GM10266 (cell line): Measurements from ENCODE around the gene CLEC6A.
"Not testable (repeated sequence)": the region's sequence is repeated elsewhere in the genome, so short reads cannot be mapped to it uniquely, and the experiment has no call there.

ENCODE experiments used
- DNase-seq: peaks from one replicate; pipeline ENCODE4 v3.0.0; 2012; ENCODE audit errors: extremely low spot score
- CTCF ChIP-seq: IDR thresholded peaks from 2 replicates; pipeline ENCODE4 v1.5.1; 2012; ENCODE audit warnings: mild to moderate bottlenecking, low read depth; ENCODE audit not compliant: control insufficient read depth, insufficient read depth; ENCODE audit errors: missing control alignments

CLEC6A gene

GRCh38 chr12:8475508-8476203 is 19.9 kb downstream of the CLEC6A start:
- DNase-seq, result no peak
- TF ChIP-seq CTCF, result no peak

DNA sequence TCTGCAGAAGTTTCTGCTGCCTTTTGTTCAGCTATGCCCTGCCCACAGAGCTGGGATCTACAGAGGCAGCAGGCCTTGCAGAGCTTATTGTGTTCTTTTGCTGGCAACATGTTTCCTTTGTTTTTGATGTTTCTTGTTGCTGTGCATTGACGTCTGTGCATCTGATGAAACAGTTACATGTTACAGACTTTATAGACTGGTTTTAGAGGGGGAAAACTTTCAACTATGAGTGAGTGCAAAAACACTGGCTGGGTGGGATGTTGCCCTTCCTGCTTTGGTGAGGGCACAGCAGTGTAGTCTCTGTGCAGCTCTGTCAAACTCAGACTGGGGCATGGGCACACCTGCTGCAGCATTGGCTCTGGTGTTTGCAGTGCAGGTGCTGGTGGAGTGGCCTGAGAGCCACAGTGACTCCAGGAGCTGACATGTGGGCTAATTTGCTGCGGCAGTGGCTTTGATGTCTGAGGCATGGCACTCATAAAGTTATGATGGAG is 26.9 kb downstream of the CLEC6A start:
- no peak for TF ChIP-seq CTCF

GRCh38 chr12:8483079-8483478 is 27.3 kb downstream of the CLEC6A start:
- no peak for TF ChIP-seq CTCF
- DNase-seq, result no peak

More for the DNA sequence above, 26.9 kb downstream of the CLEC6A start:
- DNase-seq, result no peak

GRCh38 chr12:8491646-8492530 is 36.1 kb downstream of the CLEC6A start:
- DNase-seq, result no peak
- no peak for TF ChIP-seq CTCF

DNA sequence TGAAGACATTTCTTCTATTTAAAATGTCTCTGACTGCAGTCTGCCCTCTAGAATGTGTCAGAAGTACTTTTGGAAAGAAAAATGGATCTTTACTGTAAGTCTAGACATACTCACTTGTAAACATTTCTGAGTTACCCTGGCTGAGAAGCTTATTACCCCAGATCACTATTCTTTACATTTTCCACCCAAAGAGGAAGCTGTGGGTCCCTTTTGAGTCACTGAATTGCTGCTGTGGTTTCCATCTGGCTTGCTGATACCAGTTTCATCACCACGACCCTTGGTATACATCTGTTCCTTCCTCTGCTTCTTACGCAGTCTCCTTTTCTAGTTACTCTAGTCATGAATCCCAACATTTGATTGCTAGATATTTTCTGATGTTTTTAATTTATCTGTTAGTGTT is 37.3 kb downstream of the CLEC6A start:
- TF ChIP-seq CTCF, result no peak
- peak; percentile 62 for DNase-seq

DNA sequence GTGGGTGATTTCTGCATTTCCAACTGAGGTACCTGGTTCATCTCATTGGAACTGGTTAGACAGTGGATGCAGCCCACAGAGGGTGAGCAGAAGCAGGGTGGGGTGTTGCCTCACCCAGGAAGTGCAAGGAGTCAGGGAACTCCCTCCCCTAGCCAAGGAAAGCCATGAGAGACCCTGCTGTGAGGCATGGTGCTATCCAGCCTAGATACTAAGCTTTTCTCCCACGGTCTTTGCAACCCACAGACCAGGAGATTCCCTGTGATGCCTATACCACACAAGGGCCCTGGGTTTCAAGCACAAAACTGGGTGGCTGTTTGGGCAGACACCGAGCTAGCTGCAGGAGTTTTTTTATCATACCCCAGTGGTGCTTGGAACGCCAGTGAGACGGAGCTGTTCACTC is 39.9 kb downstream of the CLEC6A start:
- DNase-seq, result not testable (repeated sequence)

GRCh38 chr12:8496074-8496473 is 40.3 kb downstream of the CLEC6A start:
- not testable (repeated sequence) for DNase-seq

DNA sequence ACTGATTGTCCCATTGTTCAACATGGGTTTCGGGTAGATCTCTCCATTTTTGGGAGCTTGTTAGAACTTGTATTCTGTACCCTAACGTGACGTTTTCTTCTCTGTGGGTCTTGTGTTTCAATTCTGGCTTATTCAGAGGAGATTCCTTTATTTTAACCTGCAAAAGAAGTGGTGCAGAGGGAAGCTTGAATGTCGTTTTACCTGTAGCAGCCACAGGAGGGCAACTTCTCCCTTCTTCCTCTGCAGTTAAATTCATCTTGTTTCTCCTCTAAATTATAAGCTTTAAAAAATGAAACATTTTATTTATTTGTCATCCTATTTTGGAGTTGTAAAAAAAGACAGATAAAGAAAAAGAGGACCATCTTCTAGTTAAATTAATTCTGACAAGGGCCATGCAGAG is 43.9 kb downstream of the CLEC6A start:
- DNase-seq, result no peak
- peak; percentile 5 for TF ChIP-seq CTCF
